HG03139 (cell line): ENCODE data around the gene MAOB.

Source experiments
- ATAC-seq: cut with Tn5 transposase; IDR thresholded peaks from one replicate; pipeline ENCODE4 v1.9.1; 2021; ENCODE audit not compliant: unreplicated experiment

MAOB gene

DNA sequence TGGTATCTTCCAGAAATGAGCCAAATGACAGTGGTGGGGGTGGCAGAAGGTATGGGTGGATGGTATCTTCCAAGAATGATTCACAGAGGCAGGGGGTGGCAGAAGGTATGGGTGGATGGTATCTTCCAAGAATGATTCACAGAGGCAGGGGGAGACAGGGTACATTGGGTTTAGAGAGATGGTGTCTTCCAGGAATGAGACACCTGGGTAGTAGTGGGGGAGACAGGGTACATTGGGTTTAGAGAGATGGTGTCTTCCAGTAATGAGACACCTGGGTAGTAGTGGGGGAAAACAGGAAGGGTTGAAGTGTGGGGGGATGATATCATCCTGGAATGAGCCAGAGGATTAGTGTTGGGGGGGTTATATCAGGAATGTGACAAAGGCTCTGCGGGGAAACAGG is 164.2 kb downstream of the MAOB start:
- ATAC-seq, result no peak

DNA sequence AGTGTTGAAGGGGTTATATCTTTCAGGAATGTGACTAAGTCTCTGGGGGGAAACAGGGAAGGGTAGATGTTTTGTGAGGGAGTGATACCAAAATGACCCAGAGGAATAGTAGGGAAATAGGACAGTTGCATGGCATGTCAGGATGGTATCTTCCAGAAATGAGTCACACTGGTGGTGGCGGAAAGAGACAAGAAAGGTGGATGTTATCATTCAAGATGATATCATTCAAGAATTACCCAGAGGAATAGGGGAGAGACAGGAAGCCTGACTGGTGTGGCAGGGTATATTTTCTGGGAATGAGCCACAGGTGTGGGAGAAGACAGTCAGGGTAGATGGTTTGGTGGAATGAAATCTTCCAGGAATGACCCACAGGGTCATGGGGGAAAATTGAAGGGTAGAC is 165.1 kb downstream of the MAOB start:
- ATAC-seq, result no peak

DNA sequence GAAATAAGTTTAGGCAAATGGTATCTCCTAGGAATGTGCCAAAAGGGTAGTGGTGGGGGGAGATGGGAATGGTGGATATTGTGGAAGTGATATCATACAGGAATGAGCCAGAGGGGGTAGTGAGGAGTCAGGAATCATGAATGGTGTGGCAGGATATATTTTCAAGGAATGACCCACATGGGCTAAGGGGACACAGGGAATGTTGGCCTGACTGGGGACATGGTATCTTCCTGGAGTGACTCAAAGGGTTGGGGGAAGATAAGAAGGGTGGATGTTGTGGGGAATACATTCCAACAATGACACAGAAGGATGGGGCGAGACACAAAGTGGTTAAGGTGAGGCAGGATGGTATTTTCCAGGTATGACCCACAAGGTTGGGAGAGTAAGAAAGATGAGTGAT is 165.6 kb downstream of the MAOB start:
- no peak for ATAC-seq
